Stomach smooth muscle (tissue), 2 donors: ENCODE results near the gene ICAM2.

Experiments used
- H3K27ac ChIP-seq: one replicate; pipeline ENCODE4 v1.7.0; 2013; ENCODE audit warnings: mild to moderate bottlenecking, low read length, inconsistent platforms
- H3K27me3 ChIP-seq, 2 donors: one replicate each; pipeline ENCODE4 v1.7.0; 2013; ENCODE audit warnings: low read length in 2 of 2; ENCODE audit not compliant: insufficient read depth in 2 of 2, control insufficient read depth in 1 of 2
- H3K36me3 ChIP-seq, 2 donors: one replicate each; pipeline ENCODE4 v1.7.0; 2013; ENCODE audit warnings: low read length in 2 of 2; ENCODE audit not compliant: control insufficient read depth in 2 of 2, insufficient read depth in 2 of 2
- H3K4me1 ChIP-seq: one replicate; pipeline ENCODE4 v1.7.0; 2013; ENCODE audit warnings: low read length; ENCODE audit not compliant: control insufficient read depth, insufficient read depth
- H3K4me3 ChIP-seq, 2 donors: one replicate each; pipeline ENCODE4 v1.7.0; 2013; ENCODE audit warnings: low read length in 2 of 2
- H3K9ac ChIP-seq, 2 donors: one replicate each; pipeline ENCODE4 v1.7.0; 2013; ENCODE audit warnings: low read length in 2 of 2, mild to moderate bottlenecking in 1 of 2
- H3K9me3 ChIP-seq, 2 donors: one replicate each; pipeline ENCODE4 v1.7.0; 2013; ENCODE audit warnings: low read length in 2 of 2; ENCODE audit not compliant: control insufficient read depth in 2 of 2
- donor health status: healthy.
- donor health status: Pancreatic carcinoma.

The ICAM2 gene

GRCh38 chr17:64045176-64045575, 24.7 kb upstream of the ICAM2 start:
- H3K27ac ChIP-seq: no peak overlapping the region
- H3K27me3 ChIP-seq: no peaks in the 10 kb centered on the region
- H3K36me3 ChIP-seq: peaks cover 47 to 54% of the 10 kb centered on the region in 2 donors
- no peaks in the 10 kb centered on the region for H3K4me1 ChIP-seq
- H3K9me3 ChIP-seq: no peaks in the 10 kb centered on the region
- H3K4me3 ChIP-seq: no peak overlapping the region
- H3K9ac ChIP-seq: no peak overlapping the region

DNA sequence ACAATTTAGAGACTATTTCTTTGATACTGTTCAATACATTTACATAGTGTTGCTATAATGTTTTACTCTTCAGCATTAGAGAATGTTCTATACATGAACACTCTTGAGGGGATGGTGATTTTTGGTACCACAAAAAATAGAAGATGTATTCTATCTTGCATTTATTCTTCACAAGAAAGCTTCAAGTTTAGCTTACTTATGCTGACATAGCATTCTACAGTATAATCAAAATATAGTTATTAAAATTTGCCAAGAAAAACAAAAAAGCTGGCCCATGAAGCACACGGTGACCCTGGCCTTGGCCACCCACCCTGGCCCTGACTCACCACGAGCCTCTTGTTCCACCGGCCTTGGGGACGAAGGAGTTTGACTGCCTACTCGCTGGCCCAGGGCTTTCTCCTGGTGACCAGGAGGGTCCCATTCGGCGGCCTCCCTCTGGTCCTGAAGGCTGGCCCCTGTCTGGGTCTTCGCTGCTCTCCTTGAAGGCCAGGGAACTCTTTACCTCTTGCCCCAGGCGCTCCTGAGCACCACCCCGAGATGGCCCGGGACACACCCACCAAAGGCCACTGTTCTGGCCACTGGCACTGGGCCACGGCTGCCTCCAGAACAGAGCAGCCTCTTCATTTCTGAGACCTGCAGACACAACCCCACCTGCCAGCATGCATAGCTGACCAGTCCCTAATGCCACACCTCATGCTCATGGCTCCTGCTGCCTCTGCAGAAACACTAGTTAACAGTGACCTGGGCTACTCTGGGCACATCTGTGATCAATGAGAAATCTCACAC, 22.5 kb upstream of the ICAM2 start:
- Histone ChIP-seq H3K27ac (no peak overlapping the region), H3K9me3 (no peaks in the 10 kb centered on the region), H3K9ac (no peak overlapping the region), H3K36me3 (peaks cover 34 to 44% of the 10 kb centered on the region in 2 donors), H3K27me3 (no peaks in the 10 kb centered on the region), H3K4me1 (no peaks in the 10 kb centered on the region), H3K4me3 (no peak overlapping the region)

- H3K4me1 ChIP-seq: no peaks in the 10 kb centered on the region
- H3K9ac ChIP-seq: no peak overlapping the region
- H3K9me3 ChIP-seq: no peaks in the 10 kb centered on the region
- no peaks in the 10 kb centered on the region for H3K27me3 ChIP-seq
- no peak overlapping the region for H3K27ac ChIP-seq
- H3K4me3 ChIP-seq: no peak overlapping the region
- peaks cover 34 to 44% of the 10 kb centered on the region in 2 donors for H3K36me3 ChIP-seq
Observed at GRCh38 chr17:64041912-64042311, 21.5 kb upstream of the ICAM2 start.

DNA sequence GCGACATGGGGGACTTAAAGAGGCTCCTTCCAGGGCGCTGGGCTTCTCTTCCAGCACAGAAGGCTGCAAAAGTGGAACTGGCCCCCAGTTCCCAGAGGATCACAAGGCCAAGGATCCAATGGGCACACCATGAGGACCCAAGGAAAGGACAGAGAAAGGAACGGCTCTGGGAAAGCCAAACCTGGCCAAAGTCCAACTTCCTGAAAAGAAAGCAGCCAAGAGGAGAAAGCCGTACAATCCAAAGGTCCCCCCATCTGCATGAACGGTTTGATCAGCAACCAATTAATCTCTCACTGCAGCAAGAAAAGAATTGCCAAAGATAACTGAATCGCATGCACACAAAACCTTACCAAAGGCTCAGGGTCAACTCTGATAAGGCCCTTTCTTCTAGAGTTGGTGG, 19.8 kb upstream of the ICAM2 start:
- peaks cover 18 to 29% of the 10 kb centered on the region in 2 donors for H3K36me3 ChIP-seq
- no peaks in the 10 kb centered on the region for H3K4me1 ChIP-seq
- no peak overlapping the region for H3K9ac ChIP-seq
- no peak overlapping the region for H3K4me3 ChIP-seq
- H3K27me3 ChIP-seq: no peaks in the 10 kb centered on the region
- H3K9me3 ChIP-seq: no peaks in the 10 kb centered on the region
- H3K27ac ChIP-seq: no peak overlapping the region

- no peaks in the 10 kb centered on the region for H3K9me3 ChIP-seq
- no peak overlapping the region for H3K4me3 ChIP-seq
- no peaks in the 10 kb centered on the region for H3K4me1 ChIP-seq
- H3K27ac ChIP-seq: no peak overlapping the region
- no peaks in the 10 kb centered on the region for H3K27me3 ChIP-seq
- H3K36me3 ChIP-seq: peaks cover 7 to 24% of the 10 kb centered on the region in 2 donors
- H3K9ac ChIP-seq: no peak overlapping the region
Observed at GRCh38 chr17:64039106-64039400, 18.6 kb upstream of the ICAM2 start.

- H3K9ac ChIP-seq: no peak overlapping the region
- H3K4me1 ChIP-seq: no peaks in the 10 kb centered on the region
- H3K36me3 ChIP-seq: peaks cover 3 to 19% of the 10 kb centered on the region in 2 donors
- H3K27me3 ChIP-seq: no peaks in the 10 kb centered on the region
- no peaks in the 10 kb centered on the region for H3K9me3 ChIP-seq
- no peak overlapping the region for H3K27ac ChIP-seq
- H3K4me3 ChIP-seq: no peak overlapping the region
Observed at GRCh38 chr17:64038331-64039105, 18.1 kb upstream of the ICAM2 start.

DNA sequence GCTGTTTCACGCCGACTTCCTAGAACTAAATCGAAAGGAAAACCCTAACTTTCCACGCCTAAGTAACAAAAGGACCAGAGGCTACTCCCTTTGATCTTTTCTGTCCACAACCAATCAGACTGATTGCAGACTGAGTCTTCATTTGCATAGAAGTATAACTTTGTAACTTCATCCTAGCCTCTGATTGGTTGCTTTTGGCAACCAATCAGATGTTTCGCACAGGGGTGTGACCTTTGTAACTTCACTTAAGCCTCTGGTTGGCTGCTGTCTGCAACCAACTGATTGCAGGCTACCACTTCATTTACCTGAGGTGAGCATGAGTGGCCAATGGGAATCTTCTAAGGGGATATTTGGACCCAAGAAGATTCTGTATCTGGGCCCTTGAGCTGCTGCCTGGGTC, 17.4 kb upstream of the ICAM2 start:
- Histone ChIP-seq H3K36me3 (peaks cover 0 to 14% of the 10 kb centered on the region in 2 donors), H3K27me3 (no peaks in the 10 kb centered on the region), H3K27ac (no peak overlapping the region), H3K4me3 (no peak overlapping the region), H3K9me3 (no peaks in the 10 kb centered on the region), H3K9ac (no peak overlapping the region), H3K4me1 (no peaks in the 10 kb centered on the region)

- Histone ChIP-seq H3K27ac (no peak overlapping the region), H3K9me3 (no peaks in the 10 kb centered on the region), H3K36me3 (peaks cover 0 to 10% of the 10 kb centered on the region in 2 donors), H3K9ac (no peak overlapping the region), H3K27me3 (no peaks in the 10 kb centered on the region), H3K4me1 (no peaks in the 10 kb centered on the region), H3K4me3 (no peak overlapping the region)
Observed at GRCh38 chr17:64037180-64037579, 16.7 kb upstream of the ICAM2 start.

GRCh38 chr17:64036198-64036922, 15.9 kb upstream of the ICAM2 start:
- H3K4me3 ChIP-seq: no peak overlapping the region
- H3K9ac ChIP-seq: no peak overlapping the region
- peaks cover 0 to 5% of the 10 kb centered on the region in 2 donors for H3K36me3 ChIP-seq
- H3K9me3 ChIP-seq: no peaks in the 10 kb centered on the region
- no peaks in the 10 kb centered on the region for H3K4me1 ChIP-seq
- H3K27ac ChIP-seq: no peak overlapping the region
- H3K27me3 ChIP-seq: no peaks in the 10 kb centered on the region

- Histone ChIP-seq H3K9me3 (no peaks in the 10 kb centered on the region), H3K36me3 (no peaks in the 10 kb centered on the region), H3K4me1 (no peaks in the 10 kb centered on the region), H3K27me3 (no peaks in the 10 kb centered on the region), H3K27ac (no peak overlapping the region), H3K4me3 (no peak overlapping the region), H3K9ac (no peak overlapping the region)
Observed at GRCh38 chr17:64032081-64032480, 11.6 kb upstream of the ICAM2 start.
